Stimulated activated CD8-positive, alpha-beta memory T cell treated with anti-CD3 and anti-CD28 coated beads, Interleukin-15, amount 100 ng/mL, for 4 hours (primary cell): ENCODE data around the gene CPED1.
"Not testable (repeated sequence)": the region's sequence is repeated elsewhere in the genome, so short reads cannot be mapped to it uniquely, and the experiment has no call there.

Experiments
- DNase-seq, 2 donors: peaks; one replicate each; pipeline ENCODE4 v3.0.0-alpha.2; 2020; ENCODE audit warnings: low read depth in 2 of 2

CPED1 gene

DNA sequence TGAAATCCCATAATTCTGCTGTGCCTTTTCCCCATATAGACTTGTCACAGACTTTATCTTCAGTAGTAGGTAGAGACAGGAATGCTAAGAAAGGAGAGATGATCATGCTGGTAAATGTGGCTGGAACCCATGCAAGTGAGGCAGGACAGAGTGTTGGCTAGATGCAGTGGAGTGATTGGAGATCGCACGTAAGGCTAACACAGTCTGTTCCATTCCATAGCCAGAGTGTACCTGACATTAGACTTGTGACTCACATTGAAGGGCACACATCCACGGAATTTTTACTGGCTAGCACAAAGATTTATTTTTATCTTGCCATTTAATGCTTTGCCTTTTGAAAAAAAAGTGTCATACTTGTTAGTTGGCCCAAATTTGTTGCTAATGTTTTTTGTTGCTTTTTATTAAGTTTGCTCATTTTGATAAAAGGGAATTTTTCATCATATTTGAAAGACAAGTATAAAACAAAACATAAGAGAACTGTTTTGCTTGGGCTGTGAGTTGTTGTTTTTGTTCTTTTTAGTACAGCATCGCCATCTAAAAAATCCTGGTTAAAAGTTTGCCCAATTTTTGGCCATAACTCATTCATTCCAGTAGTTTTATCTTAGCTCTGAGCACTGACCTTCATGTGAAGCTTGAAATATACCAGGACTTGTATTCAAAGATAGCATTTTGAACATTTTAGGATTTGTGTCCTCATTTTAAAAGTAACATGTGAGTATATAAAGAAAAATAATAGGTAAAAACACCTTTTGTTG is 81.0 kb downstream of the CPED1 start:
- no peak for DNase-seq

DNA sequence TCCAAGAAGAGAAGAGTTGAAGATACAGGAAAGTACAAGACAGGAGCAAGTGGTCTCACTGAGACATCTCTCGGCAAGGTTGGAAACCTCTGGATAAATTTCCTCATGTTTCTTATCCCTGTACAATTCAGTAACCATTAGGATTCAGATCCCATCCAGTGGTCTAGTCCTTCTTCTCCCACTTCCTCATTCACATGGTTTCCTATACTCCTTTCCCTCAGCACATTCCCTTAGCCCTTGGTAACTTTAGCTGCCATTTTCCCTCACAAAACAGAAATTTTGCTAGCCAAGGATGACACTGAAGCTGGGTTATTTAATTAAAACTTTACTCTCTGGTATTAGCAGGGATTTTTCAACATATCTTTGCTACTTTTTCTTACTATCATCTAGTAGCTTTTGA is 82.6 kb downstream of the CPED1 start:
- no peak for DNase-seq

DNA sequence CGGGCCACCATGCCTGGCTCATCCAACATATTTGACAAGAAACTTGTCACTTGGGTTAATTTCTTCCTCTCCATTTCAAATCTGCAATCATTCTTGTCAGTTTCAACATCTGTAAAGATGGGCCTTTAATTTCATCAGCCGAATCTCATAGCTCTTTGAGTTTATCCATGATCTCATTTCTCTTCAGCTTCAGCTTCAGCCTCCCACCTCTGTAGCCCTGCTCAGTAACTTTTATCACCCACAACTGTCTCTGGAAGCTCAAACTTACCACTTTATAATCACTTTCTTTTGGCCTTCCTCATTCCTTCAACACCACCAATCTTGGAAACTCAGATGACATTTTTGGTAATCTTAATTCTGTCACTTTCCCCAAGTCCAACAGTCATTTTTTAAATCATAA is 83.2 kb downstream of the CPED1 start:
- no peak for DNase-seq

DNA sequence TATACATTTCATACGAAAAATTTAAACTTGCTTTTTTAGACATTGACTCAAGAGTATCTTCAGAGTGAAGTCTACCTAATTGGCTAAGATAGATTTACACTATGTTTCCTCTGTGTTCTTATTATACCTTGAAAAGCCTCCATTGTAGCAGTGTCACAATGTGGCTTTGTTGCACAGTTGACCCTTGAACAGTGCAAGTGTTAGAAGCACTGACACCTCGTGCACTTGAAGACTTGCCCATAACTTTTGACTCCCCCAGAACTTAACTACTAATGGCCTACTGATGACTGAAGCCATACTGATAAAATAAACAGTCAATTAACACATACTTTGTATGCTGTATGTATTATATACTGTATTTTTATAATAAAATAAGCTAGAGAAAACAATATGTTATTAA is 84.3 kb downstream of the CPED1 start:
- no peak for DNase-seq

DNA sequence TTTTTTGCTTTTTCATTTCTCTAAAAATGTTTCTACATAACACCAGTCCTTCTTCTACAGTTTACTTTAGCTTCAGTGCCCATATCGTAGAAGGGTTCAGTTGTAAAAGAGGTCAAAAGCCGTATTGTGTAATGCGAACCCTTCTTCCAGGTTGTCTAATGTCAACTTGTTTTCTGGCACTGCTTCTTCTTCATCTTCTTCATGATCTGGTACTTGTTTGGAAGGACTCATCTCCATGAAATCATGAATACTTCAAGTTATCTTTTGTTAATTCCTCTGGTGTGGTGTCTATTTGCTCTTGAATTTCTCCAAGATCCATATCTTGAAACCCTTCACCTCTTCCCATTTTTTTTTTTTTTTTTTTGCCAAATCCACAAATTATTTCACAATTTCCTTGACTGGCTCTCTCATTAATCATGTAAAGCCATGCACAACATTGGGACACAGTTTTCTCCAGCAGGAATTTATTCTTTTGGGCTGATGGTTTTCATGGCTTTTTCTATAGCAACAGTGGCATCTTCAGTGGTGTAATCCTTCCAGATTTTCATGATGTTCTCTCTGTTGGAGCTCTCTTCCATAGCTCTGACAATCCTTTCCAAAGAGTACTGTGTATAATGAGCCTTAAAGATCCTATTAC is 85.1 kb downstream of the CPED1 start:
- no peak for DNase-seq

DNA sequence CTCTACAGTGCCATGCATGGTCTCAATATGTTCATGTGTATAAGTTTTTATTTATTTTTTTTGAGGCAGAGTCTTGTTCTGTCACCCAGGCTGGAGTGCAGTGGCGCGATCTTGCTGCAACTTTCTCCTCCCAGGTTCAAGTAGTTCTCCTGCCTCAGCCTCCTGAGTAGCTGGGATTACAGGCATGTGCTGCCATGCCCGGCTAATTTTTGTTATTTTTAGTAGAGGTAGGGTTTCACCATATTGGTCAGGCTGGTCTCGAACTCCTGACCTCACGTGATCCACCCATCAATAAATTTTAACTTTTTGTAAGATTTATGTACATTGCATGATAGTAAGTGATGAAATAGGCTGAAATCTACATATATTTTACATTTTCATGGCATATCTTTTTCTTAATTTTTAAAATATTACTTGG is 86.9 kb downstream of the CPED1 start:
- DNase-seq = not testable (repeated sequence)

DNA sequence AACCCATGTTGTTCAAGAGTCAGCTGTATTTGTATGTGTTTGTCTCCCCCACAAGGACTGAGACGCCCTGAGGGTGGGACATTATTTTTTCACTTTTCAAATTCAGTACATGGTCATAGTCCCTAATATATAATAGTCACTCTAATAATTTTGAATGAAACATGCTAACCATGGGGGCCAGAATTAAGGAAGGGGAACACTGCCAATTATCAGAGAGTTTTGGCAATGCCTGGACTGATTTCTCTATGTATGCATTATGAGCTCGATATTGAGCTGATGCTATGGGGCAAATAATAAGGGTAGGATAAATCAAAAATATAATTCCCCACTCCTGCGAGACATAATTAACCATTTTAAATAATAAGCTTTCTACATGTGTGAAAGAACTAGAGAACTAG is 87.4 kb downstream of the CPED1 start:
- DNase-seq = no peak

DNA sequence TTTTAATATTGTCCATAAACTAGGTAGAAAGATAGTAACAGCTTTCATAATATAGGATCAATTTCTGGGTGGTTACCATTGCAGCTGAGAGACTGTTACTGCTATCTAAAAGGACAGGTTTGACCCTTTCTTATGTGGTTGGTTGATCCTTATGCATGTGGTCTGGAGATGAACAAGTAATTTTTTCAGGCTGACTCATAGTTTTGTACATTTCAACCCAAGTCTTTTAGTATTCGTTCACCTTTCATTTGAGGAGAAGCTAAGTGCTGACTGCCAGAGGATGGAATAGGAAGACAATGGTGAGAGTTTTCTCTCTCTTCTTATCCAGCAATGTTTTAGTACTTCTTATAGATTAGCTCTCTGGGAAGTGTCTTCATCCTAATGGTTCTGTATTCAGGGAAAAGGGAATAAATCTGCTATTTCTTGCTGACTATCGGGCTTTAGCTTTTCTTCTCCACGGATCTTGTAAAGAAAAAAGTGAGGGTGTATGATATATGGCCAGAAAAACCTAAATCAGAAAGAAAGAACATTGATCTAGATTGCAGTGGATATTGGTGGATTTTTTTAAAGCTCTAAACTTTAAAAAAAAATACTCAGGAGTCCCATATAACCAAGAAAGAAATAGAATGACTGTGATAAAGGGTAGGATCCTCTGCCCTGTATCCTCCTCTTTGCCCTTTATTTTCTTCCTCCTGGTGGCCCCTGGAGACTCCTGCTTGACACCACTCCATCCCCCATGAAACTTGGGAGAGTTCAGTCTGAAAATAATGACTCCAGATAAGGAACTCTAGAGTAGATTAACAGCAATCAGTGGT is 88.0 kb downstream of the CPED1 start:
- DNase-seq = no peak

DNA sequence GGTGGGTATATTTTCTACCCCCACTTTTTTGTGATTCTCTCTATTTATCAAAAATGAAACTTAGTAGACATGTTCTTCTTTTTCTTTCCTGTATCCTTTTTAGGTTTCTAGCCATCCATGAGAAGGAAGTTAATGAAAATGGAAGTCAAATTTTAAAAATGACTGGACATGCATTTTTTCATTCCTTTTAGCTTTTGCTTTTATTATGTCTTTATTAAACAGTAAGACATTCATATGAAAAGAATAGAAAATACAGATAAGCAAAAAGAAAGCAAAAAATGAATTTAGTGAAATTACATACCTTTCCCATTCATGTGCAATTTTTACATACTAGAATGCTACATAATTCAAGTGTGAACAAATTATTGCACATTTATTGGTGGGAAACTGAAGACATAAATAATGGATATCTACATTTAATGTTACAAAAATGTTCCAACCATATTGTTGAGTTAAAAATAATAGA is 88.7 kb downstream of the CPED1 start:
- DNase-seq = no peak

DNA sequence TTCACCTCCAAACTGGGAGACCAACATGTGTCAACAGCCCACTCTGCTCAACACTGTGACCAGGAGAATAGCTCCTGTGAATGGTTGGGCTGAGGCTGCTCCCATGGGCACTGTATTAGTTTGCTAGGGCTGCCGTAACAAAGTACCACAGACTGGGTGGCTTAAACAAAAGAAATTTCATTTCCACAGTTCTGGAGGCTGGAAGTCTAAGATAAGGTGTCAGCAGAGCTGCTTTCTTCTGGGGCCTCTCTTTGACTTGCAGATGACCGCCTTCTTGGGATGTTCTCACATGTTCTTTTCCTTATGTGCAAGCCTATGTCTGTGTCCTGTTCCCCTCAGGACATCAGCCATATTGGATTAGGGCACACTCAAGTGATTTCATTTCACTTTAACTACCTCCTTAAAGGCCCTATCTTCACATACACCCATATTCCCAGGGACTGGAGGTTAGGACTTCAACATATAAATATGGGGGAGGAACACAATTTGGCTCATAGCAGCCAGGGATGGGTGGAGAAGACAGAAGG is 90.3 kb downstream of the CPED1 start:
- no peak for DNase-seq

DNA sequence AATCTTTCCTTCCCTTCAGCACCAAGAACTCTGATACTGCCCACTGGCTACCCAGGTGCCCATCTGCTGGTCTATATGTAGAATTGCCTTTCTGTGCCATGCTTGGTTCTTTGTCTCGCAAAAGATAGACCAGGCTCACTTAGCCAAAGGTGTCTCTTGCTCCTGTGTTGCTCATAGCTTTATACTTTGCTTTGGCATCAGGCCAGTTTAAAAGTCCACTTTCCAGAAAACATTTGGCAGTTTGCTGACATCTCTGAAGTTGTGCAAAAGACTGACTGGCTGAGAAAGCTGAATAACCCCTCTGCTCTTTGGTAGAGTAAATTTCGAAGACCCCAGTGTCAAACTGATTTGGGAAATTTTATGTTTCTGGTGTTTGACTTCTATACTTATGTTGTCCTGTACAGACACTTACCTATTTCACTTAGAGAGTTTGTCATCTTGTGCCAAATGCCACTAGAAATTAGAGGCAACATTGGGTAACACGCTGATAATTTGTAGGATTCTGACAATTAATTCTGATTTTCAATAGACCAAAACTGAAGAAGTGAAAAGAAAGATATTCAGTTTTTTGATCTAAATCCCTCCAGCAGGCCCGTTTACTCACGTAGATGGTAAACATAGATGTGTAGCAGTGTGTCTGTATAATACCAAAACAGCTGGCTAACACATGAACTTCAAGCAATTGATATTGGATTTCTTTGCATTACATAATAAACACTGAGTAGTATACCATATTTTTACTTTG is 91.1 kb downstream of the CPED1 start:
- DNase-seq = no peak

DNA sequence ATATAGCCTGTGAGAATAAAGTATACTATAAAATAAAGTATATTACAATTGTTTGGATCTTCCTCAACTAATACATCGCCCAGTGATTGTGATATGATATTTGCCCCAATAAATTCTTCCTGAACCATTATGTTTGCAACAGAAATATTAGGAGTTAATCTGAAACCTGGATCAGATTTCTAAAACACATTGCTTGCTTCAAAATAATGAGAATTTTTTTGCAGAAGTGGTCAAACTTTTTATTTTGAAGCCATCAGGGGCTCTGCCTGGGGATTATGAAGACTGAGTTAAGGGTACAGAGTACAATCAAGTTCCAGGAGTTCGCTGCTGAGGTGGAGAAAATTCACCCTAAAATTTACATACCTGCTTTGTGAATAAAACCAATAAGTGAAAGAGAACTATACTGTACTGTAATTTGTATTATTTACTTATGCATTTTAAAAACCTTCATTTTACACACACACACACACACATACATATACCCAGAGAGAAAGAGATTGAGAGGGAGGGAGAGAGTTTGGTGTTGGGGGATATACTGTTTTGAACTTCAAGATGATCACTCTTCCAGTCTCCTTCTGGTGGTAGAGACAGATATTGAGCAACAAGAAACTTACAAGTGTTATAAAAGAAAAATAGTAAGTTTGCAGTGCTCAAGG is 91.9 kb downstream of the CPED1 start:
- DNase-seq = no peak

DNA sequence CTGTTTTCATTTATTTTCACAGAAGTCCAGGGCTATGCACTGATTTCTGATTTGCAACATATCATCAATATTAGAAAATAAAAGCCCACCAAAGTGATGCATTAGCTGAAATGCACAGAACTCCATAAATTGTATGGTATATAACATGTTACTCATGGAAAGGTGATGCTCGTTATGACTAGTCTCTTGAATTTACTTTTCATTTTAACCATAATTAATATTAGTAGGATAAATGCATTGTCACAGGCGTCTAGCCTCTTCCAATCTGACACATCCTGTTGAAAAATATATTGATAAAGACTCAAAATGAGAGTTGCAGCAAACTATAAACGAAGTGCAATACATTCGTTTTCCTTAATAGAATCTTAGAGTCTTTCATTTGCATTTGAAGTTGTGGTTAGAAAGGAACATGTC is 92.4 kb downstream of the CPED1 start:
- no peak for DNase-seq

DNA sequence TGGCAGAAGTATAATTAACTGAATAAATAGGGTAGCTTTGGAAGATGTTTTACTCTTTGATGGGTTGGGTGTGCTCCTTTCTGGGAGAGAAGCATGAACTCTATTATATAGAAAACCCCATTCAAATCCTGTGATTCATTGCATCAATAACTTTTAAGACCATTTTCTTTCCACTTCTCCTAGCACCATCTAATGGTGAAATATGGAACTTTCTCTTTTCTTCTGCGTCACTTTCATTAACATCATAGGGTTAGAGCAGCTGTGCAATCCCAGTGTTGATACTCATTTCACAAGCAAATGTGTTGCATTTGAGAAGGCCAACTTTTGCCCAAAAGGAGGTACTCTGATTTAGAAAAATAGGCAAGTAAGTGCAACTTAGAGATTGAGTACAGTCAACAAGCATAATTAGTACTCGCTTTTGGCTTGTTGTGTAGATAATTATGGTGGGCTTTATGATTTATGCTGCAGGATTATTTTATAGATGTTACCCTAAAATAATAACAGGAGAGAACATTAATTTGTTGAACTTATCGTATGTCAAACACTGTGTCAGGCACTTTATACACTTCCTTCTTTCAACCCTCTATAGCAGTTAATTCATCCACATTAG is 92.9 kb downstream of the CPED1 start:
- DNase-seq = no peak

DNA sequence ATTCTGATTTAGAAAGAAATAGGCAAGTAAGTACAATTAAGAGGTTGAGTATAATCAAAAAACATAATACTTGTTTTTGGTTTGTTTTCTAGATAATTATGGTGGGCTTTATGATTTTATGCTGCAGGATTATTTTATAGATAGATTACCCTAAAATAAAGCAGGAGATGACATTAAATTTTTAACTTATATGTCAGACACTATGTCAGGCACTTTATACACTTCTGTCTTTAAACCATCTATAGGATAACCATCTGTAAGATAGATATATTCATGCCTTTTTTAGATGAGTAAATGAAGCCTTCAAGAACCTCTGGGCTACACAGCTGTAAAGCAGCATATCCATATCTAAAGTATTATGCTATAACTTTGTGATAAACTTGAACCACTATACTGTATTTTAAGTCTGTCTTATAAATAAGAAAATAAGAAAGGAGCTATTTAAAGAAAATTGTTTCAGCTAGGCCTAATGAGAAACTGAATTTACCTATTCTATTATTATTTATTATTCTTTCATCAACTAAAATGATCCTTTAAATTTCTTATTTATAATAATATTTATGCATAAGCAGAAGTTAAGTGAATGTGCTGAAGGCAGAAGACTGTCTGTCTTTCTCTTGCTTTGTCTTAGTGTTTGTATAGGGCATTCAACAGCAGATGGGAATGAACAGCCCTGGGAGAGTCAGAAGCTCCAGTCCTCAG is 94.0 kb downstream of the CPED1 start:
- DNase-seq = no peak

DNA sequence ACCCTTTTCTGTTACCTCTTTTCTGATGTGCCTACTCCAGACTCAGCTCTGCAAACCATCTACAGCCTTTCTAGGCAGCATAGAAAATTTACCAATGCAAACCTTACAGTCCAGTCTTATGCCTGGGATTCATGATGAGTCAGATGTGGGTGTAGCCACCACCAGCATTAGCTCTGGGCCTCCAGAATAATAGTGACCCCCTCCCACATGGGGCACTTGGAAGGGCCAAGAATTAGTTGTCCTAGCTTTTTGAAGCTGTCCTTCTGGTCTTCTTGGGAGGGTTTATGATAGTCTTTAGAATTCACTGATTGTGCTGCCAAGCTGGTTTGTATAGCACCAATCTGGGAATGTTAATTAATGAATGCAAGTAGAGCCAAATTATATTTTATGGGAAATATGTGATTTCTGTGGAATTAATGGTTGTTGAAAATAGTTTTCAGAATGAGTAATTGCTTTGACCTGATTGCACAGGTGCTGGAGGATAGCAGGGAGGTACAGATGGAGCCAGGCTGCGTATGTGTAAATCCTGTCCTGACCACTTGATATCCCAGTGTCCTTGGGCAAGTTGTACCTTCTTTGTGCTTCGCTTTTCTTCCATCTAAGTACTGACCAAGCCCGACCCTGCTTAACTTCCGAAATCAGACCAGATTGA is 94.8 kb downstream of the CPED1 start:
- no peak for DNase-seq

DNA sequence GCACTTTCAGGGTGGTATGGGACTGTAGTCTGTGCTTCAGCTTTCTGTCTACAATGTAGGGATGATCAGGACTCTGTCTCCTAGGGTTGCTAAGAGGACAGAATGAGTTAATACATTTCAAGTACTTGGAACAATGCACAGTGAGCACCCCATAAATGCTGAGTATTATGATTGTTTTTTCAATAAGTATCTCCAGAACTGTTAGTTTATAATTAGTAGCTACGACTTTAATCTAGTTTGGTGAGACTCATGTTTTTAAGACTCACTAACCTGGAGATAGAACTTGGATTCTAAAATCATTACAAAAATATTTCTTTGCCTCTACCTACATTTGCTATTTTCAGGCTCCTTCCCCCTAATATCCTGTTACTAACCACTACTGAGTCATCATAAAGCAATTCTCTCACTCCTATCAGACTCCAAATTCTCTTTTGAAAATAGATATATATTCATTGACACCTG is 95.3 kb downstream of the CPED1 start:
- no peak for DNase-seq

DNA sequence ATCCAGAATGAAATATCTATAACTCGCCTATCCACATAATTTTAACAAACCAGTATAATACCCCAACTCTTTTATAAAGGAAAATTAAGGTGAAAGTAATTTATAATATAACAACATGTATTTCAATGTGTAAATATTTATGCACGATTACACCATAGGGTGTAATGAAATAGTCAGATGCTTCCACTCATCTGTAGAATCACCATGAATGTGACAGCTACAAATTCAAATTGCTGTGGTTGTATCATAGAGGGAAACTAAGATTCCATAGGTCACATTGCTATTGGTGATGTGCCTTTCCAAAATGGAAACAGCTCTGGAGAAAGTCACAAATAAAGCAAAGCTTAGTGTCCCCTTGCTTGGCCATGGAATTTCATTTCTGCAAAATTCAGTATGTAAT is 95.7 kb downstream of the CPED1 start:
- no peak for DNase-seq

DNA sequence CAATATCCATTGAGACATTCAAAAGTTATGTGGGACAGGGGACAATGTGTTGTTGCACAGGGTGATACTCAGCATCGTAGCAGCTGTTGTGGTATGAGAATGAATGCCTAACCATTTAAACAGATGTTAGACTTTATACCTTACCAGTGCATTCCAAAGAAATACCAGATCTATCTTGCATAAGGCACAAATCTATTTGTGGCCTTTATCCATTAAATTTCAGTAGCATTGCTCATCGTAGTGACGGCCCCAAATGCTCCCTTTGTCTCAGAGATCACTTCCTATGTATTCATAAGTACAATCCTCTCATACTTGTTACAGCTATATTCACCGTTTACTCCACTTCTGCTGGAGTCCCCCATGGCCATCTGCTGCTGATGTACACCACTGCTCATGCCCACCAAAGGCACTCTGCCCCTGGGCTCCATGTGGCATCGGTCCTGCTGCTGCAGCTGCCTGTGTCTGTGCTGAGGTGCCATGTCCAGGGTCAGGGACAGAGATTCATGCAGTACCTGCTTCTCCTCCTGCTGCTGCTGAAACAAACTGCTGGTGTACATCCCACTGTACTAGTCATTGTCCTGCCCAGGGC is 96.3 kb downstream of the CPED1 start:
- no peak for DNase-seq
